Astrocyte of the spinal cord (primary cell): Measurements from ENCODE around the gene DNAH10.

ENCODE experiments used
- DNase-seq: peaks from one replicate; pipeline ENCODE4 v3.0.0; 2011; ENCODE audit warnings: low read depth, low spot score
- H3K4me3 ChIP-seq: 2 replicates; pipeline ENCODE4 v1.5.1; 2011; ENCODE audit warnings: low read depth, mild to moderate bottlenecking, low read length, moderate library complexity
- CTCF ChIP-seq: IDR thresholded peaks from 2 replicates; pipeline ENCODE4 v1.5.1; 2012; ENCODE audit warnings: low read depth, mild to moderate bottlenecking, low read length, inconsistent platforms
- in situ Hi-C: cut with HindIII; loops from 2 replicates; pipeline ENCODE4 v1.10.0; 2017; ENCODE audit warnings: low sequenced_read_pairs

Gene DNAH10

GRCh38 chr12:123877968-123878367 lies 115.9 kb downstream of the DNAH10 start:
- no peak overlapping the region for H3K4me3 ChIP-seq
- no peak for TF ChIP-seq CTCF
- in situ Hi-C loops = no loop called here
- DNase-seq = no peak

- H3K4me3 ChIP-seq = no peak overlapping the region
- in situ Hi-C loops = no loop called here
- no peak for DNase-seq
- TF ChIP-seq CTCF = no peak
Observed at GRCh38 chr12:123879101-123879500, 117.0 kb downstream of the DNAH10 start.

- no peak overlapping the region for H3K4me3 ChIP-seq
- in situ Hi-C loops = no loop called here
- no peak for TF ChIP-seq CTCF
- DNase-seq = no peak
Observed at GRCh38 chr12:123879691-123880090, 117.6 kb downstream of the DNAH10 start.

- no peak overlapping the region for H3K4me3 ChIP-seq
- no peak for TF ChIP-seq CTCF
- in situ Hi-C loops = no loop called here
- DNase-seq = no peak
Observed at GRCh38 chr12:123882161-123882705, 120.1 kb downstream of the DNAH10 start.

- no peak overlapping the region for H3K4me3 ChIP-seq
- in situ Hi-C loops = no loop called here
- TF ChIP-seq CTCF = no peak
- DNase-seq = no peak
Observed at GRCh38 chr12:123886258-123886657, 124.2 kb downstream of the DNAH10 start.

GRCh38 chr12:123886931-123887582 lies 125.0 kb downstream of the DNAH10 start:
- no peak overlapping the region for H3K4me3 ChIP-seq
- no peak for DNase-seq
- in situ Hi-C loops = no loop called here
- no peak for TF ChIP-seq CTCF
